ENCODE data around the gene C5orf15.

GRCh38 chr5:133933169-133933509, 35.3 kb downstream of the C5orf15 start:
- TF ChIP-seq CTCF (IDR thresholded peaks at IDR 0.05) (no peak), POLR2A (IDR thresholded peaks at IDR 0.05) (no peak)

Data from thyroid gland (tissue), 4 donors.